OCI-LY3 (cell line): ENCODE results near the gene NEU2.

ENCODE experiments used
- CTCF ChIP-seq: fragments of 200-600, 300-600 bp; sonication (generic); IDR thresholded peaks from 2 replicates; pipeline ENCODE4 v1.5.1; 2014; ENCODE audit warnings: antibody characterized with exemption, low read length, low read depth
- EZH2phosphoT487 ChIP-seq: fragments of 200-600 bp; shearing (Covaris generic); IDR thresholded peaks from 2 replicates; pipeline ENCODE4 v1.6.1; 2018; ENCODE audit warnings: antibody characterized with exemption, mixed run types, low read depth

GRCh38 chr2:233007739-233008138 lies 24.7 kb upstream of the NEU2 start:
- TF ChIP-seq CTCF (no peak), EZH2phosphoT487 (no peak)
